HAP-1 (cell line): ENCODE measurements around the gene GPR176.

Experiments
- DNase-seq, 2 experiments: peaks; one replicate each; pipeline ENCODE4 v3.0.0-alpha.2; 2016 to 2020; ENCODE audit warnings: low spot score in 2 of 2
- H3K27me3 ChIP-seq: fragments of 250-450 bp; sonication (Bioruptor Pico); 2 replicates; pipeline ENCODE4 v1.5.1; 2020; ENCODE audit warnings: low read depth, mild to moderate bottlenecking, moderate library complexity
- H3K36me3 ChIP-seq: fragments of 250-450 bp; sonication (Bioruptor Pico); replicated peaks from 2 replicates; pipeline ENCODE4 v1.5.1; 2020; ENCODE audit warnings: mild to moderate bottlenecking
- H3K4me1 ChIP-seq: fragments of 250-450 bp; sonication (Bioruptor Pico); 2 replicates; pipeline ENCODE4 v1.5.1; 2020; ENCODE audit warnings: mild to moderate bottlenecking
- H3K4me3 ChIP-seq: fragments of 250-450 bp; sonication (Bioruptor Pico); 2 replicates; pipeline ENCODE4 v1.5.1; 2020; ENCODE audit warnings: mild to moderate bottlenecking, moderate library complexity
- H3K9me3 ChIP-seq: fragments of 250-450 bp; sonication (Bioruptor Pico); 2 replicates; pipeline ENCODE4 v1.5.1; 2020; ENCODE audit warnings: mild to moderate bottlenecking, moderate library complexity
- in situ Hi-C: fragments of 300-500 bp; cut with MboI; formaldehyde crosslinking; loops from 3 replicates; pipeline ENCODE4 v1.14.3; 2020; ENCODE audit warnings: low sequenced_read_pairs, inconsistent platforms, mixed read lengths

GPR176 gene

GRCh38 chr15:39756806-39757522 lies 163.1 kb downstream of the GPR176 start:
- H3K9me3 ChIP-seq = no peaks in the 10 kb centered on the region
- DNase-seq = peak; percentile 59 to 69
- in situ Hi-C loops = loop anchor here (25.0 kb wide), 1 partner anchor 1045 kb away; no protein-coding TSS in a partner anchor
- H3K36me3 ChIP-seq = no peaks in the 10 kb centered on the region
- H3K27me3 ChIP-seq = no peaks in the 10 kb centered on the region
- H3K4me3 ChIP-seq = no peak overlapping the region
- H3K4me1 ChIP-seq = no peaks in the 10 kb centered on the region

- H3K9me3 ChIP-seq = no peaks in the 10 kb centered on the region
- H3K4me3 ChIP-seq = no peak overlapping the region
- no peak for DNase-seq
- H3K36me3 ChIP-seq = no peaks in the 10 kb centered on the region
- in situ Hi-C loops = loop anchor here (5.0 to 25.0 kb wide), 2 partner anchors 61 to 1041 kb away; no protein-coding TSS in a partner anchor
- H3K4me1 ChIP-seq = no peaks in the 10 kb centered on the region
- H3K27me3 ChIP-seq = no peaks in the 10 kb centered on the region
Measured at GRCh38 chr15:39752991-39753390, 167.1 kb downstream of the GPR176 start.

GRCh38 chr15:39752246-39752645 lies 167.8 kb downstream of the GPR176 start:
- H3K36me3 ChIP-seq = no peaks in the 10 kb centered on the region
- in situ Hi-C loops = loop anchor here (5.0 to 25.0 kb wide), 2 partner anchors 60 to 1040 kb away; no protein-coding TSS in a partner anchor
- H3K27me3 ChIP-seq = no peaks in the 10 kb centered on the region
- H3K4me1 ChIP-seq = no peaks in the 10 kb centered on the region
- no peaks in the 10 kb centered on the region for H3K9me3 ChIP-seq
- no peak for DNase-seq
- no peak overlapping the region for H3K4me3 ChIP-seq
